ENCODE results near the gene CPNE5. TPM values are rescaled to one million over a fixed set of nuclear protein-coding genes. Genes with fewer than 3 reads are reported as not detected.
A peak's percentile ranks its signal among the peaks of the same experiment; 100 is the strongest.

The CPNE5 gene
- total RNA-seq, 1 donor from 2014 or later, result not detected

- DNase-seq (ENCODE audit: low spot score), result peak; percentile 60
- H3K27ac Mint-ChIP-seq (ENCODE audit: unreplicated experiment), result no peak overlapping the region
- H3K36me3 Mint-ChIP-seq (ENCODE audit: low read depth), result no peaks in the 10 kb centered on the region
- peaks cover 43% of the 10 kb centered on the region for H3K4me1 Mint-ChIP-seq (ENCODE audit: low read depth)
- no peak overlapping the region for H3K4me3 Mint-ChIP-seq (ENCODE audit: unreplicated experiment)
- TF ChIP-seq CTCF (IDR thresholded peaks at IDR 0.05), result no peak
- H3K27me3 Mint-ChIP-seq (ENCODE audit: low read depth), result no peaks in the 10 kb centered on the region
- no peaks in the 10 kb centered on the region for H3K9me3 Mint-ChIP-seq (ENCODE audit: low read depth)
These were observed 108.5 kb downstream of the CPNE5 start for GRCh38 chr6:36730424-36731380.

- Mint-ChIP-seq H3K9me3 (ENCODE audit: low read depth) (no peaks in the 10 kb centered on the region), H3K4me3 (ENCODE audit: unreplicated experiment) (no peak overlapping the region), H3K4me1 (ENCODE audit: low read depth) (peaks cover 34% of the 10 kb centered on the region), H3K27me3 (ENCODE audit: low read depth) (no peaks in the 10 kb centered on the region), H3K36me3 (ENCODE audit: low read depth) (no peaks in the 10 kb centered on the region), H3K27ac (ENCODE audit: unreplicated experiment) (peak overlapping the region; percentile 13)
- no peak for DNase-seq (ENCODE audit: low spot score)
- TF ChIP-seq CTCF (IDR thresholded peaks at IDR 0.05), result no peak
These were observed 110.1 kb downstream of the CPNE5 start for GRCh38 chr6:36729161-36729524.

- peak overlapping the region; percentile 18 for H3K27ac Mint-ChIP-seq (ENCODE audit: unreplicated experiment)
- H3K4me1 Mint-ChIP-seq (ENCODE audit: low read depth), result peaks cover 34% of the 10 kb centered on the region
- DNase-seq (ENCODE audit: low spot score), result peak; percentile 63
These were observed 110.7 kb downstream of the CPNE5 start for GRCh38 chr6:36728289-36729160.

GRCh38 chr6:36727505-36728021 is 111.7 kb downstream of the CPNE5 start:
- DNase-seq (ENCODE audit: low spot score), result peak; percentile 56
- Mint-ChIP-seq H3K27ac (ENCODE audit: unreplicated experiment) (no peak overlapping the region), H3K4me1 (ENCODE audit: low read depth) (peaks cover 34% of the 10 kb centered on the region), H3K36me3 (ENCODE audit: low read depth) (no peaks in the 10 kb centered on the region), H3K9me3 (ENCODE audit: low read depth) (no peaks in the 10 kb centered on the region), H3K27me3 (ENCODE audit: low read depth) (no peaks in the 10 kb centered on the region), H3K4me3 (ENCODE audit: unreplicated experiment) (no peak overlapping the region)
- TF ChIP-seq CTCF (IDR thresholded peaks at IDR 0.05), result no peak

More at GRCh38 chr6:36728289-36729160, 110.7 kb downstream of the CPNE5 start:
- Mint-ChIP-seq H3K27me3 (ENCODE audit: low read depth) (no peaks in the 10 kb centered on the region), H3K9me3 (ENCODE audit: low read depth) (no peaks in the 10 kb centered on the region), H3K4me3 (ENCODE audit: unreplicated experiment) (no peak overlapping the region), H3K36me3 (ENCODE audit: low read depth) (no peaks in the 10 kb centered on the region)
- no peak for TF ChIP-seq CTCF (IDR thresholded peaks at IDR 0.05)

- Mint-ChIP-seq H3K36me3 (ENCODE audit: low read depth) (no peaks in the 10 kb centered on the region), H3K27ac (ENCODE audit: unreplicated experiment) (no peak overlapping the region), H3K27me3 (ENCODE audit: low read depth) (no peaks in the 10 kb centered on the region), H3K4me3 (ENCODE audit: unreplicated experiment) (no peak overlapping the region), H3K4me1 (ENCODE audit: low read depth) (peaks cover 34% of the 10 kb centered on the region), H3K9me3 (ENCODE audit: low read depth) (no peaks in the 10 kb centered on the region)
- DNase-seq (ENCODE audit: low spot score), result peak; percentile 48
- no peak for TF ChIP-seq CTCF (IDR thresholded peaks at IDR 0.05)
These were observed 113.7 kb downstream of the CPNE5 start for GRCh38 chr6:36725581-36725980.
